Bone marrow (tissue), 2 donors: ENCODE data around the gene KPNA3.
"Not testable (repeated sequence)": the region's sequence is repeated elsewhere in the genome, so short reads cannot be mapped to it uniquely, and the experiment has no call there.

ENCODE experiments used
- DNase-seq, 2 donors: peaks; one replicate each; lab custom pipeline; 2025; lab: John Stamatoyannopoulos, UW

KPNA3 gene

GRCh38 chr13:49749848-49750247 lies 42.6 kb downstream of the KPNA3 start:
- no peak for DNase-seq

GRCh38 chr13:49746111-49746510 lies 46.4 kb downstream of the KPNA3 start:
- DNase-seq, result no peak

DNA sequence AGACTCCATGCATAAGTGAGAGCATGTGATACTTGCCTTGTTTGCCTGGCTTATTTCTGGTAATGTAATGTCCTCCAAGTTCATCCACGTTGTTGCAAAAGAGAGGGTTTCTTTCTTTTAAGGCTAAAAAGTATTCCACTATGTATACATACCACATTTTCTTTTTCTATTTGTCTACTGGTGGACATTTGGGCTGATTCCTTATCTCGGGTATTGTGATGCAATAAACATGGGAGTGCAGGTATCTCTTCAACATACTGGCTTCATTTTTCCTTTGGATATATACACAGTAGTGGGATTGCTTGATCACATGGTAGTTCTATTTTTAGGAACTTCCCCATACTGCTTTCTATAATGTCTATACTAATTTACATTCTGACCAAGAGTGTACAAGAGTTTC lies 51.6 kb downstream of the KPNA3 start:
- no peak for DNase-seq

DNA sequence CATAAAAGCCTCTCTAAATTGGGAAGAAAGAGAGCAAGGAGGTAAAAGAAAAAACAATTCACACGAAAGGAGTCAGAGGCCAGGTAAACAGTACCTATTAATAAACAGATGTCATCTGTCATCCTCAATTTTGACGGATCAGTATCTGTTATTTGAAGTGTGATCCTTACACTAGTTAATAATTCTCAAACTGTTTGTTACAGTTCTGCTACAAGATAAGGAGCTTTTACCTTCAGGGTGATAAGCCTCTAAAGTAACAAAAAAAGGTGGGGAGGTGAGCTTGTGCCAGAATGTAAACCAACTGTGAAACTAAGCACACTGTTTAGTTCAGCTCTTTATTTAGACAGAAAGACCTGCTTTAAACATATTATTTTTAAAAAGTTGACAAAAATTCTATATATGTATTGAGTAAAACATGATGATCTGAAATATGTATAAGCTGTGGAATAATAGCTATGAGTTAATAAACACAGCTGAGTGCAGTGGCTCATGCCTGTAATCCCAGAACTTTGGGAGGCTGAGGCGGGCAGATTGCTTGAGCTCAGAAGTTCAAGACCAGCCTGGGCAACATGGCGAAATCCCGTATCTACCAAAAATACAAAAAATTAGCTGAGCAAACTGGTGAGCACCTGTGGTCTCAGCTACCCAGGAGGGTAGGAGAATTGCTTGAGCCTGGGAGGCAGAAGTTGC lies 52.8 kb downstream of the KPNA3 start:
- DNase-seq, result no peak

DNA sequence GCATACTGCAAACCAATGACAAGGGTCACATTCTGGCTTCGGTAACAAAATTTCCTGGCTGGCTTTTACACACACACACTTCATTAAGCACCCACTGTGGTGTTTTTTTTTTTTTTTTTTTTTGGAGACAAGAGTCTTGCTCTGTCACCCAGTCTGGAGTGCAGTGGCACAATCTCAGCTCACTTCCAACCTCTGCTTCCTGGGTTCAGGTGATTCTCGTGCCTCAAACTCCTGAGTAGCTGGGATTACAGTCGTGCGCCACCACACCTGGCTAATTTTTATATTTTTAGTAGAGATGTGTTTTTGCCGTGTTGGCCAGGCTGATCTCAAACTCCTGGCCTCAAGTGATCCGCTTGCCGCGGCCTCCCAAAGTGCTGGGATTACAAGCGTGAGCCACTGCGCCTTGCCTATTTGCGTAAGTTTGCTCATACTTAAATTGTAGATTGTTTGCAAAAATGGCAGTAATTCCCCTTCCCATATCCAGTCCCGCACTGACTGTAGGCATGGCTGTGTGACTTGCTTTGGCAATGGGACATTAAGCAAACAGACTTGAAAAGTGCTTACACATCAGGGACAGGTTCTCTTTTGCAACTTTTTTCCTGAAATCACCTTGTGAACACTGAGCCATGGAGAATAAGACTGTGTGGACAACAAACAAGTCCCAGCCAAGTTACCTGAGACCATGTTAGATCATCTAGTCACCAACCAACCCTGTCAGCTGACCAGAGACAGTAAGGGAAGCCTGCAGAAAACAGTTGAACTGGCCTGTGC lies 59.1 kb downstream of the KPNA3 start:
- DNase-seq, result no peak

- DNase-seq, result no peak
These were observed 60.7 kb downstream of the KPNA3 start for GRCh38 chr13:49731766-49732165.

- DNase-seq, result no peak
These were observed 75.9 kb downstream of the KPNA3 start for GRCh38 chr13:49716615-49717014.

- DNase-seq, result no peak
These were observed 77.7 kb downstream of the KPNA3 start for GRCh38 chr13:49714757-49715156.

DNA sequence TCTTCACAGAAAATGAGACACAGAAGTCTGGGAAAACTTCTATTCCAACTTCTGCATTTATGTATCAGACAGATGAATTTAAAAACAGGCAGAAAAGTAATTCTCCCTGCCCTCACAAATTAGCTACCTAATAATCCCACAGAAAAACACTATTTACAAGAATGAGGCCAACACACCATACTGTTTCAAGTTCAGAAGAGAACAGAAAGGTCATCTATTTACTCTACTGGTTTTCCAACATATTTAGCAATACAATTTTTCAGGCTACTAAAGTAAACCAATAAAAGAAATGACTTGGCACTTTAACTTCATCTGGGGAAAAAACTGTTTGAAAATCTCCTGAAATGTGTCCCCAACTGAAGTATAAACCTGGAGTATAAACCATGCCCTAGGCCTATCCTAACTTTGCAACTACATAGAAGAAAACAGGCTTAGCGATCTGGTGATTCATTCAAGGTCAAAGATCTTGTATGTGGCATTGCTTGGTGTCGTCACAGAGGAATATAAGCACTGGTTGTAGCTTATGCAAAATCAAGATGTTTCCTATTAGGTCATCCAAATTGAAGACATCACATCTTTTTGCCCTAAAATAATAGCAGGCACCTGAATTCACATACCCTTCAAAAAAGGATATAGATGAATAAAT lies 81.1 kb downstream of the KPNA3 start:
- no peak for DNase-seq

DNA sequence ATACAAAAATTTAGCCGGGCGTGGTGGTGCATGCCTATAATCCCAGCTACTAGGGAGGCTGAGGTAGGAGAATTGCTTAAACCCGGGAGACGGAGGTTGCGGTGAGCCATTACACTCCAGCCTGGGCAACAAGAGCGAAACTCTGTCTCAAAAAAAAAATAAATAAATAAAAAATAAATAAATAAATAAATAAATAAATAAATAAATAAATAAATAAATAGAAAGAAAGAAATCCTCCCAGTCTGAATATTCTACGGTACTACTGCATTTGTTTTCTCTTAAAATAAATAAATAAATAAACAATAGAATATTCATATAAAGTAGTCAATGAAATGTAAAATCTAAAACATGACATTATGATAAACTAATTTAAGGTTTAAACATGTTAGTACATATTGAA lies 88.2 kb downstream of the KPNA3 start:
- DNase-seq, result not testable (repeated sequence)

GRCh38 chr13:49701491-49701890 lies 91.0 kb downstream of the KPNA3 start:
- no peak for DNase-seq

GRCh38 chr13:49697468-49697867 lies 95.0 kb downstream of the KPNA3 start:
- no peak for DNase-seq

- no peak for DNase-seq
These were observed 98.0 kb downstream of the KPNA3 start for GRCh38 chr13:49694446-49694845.

DNA sequence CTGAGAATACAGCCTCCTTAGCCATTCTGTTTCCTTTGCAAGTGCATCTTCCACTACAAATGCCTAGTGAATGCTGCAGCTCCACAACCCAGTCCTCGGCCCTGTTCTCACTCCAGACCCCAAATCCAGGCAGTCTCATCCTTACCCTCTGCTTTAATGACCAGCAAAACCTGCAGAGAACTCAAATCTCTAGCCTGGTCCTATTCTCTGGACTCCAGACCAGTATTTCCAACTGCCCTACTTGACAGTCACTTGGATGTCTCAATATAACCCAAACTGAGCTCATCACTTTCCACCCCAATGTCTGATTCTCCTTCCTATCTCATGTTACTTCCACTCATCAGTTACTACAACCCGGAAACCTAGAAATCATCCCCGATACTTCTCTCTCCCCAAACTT lies 98.6 kb downstream of the KPNA3 start:
- no peak for DNase-seq

GRCh38 chr13:49693191-49693733 lies 99.2 kb downstream of the KPNA3 start:
- DNase-seq, result peak in 1 of 2 donors; percentile 49

DNA sequence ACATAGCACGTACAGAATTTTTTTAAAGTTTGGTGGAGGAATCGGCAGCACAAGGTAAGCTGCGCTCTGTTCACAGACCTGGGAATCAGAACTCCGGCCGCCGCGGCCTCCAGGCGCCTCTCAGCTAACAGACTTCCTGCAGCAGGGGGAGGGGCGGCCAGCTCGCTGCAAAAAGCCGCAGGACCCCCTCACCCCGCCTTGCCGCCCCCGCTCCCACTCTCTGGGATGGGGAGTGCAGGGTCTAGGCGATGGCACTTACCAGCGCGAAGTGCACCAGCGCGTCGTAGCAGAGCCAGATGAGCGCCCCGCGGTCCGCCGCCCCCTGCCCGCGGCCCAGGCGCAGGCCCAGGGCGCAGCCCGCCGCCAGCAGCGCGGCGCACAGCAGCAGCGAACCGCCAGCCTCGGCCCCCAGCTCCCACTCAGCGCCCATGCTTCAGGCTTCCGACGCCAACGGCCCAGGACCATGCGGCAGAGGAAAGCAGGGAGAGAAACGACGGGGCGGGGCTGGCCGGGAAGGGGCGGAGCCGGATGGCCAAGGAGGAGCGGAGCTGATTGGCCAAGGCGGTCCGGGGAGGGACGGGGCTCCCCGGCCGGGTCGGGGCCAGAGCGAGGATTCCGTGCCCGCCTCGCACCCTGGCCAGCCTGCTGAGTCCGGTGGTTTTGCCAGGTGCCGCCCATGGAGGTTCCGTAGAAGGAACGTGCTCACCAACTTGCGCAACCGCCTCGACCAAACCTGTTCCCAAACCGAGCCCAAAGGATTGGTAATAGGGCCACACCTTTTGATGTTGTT lies 101.3 kb downstream of the KPNA3 start, which contains the start of gene EBPL:
EBPL (minus strand) TSS at position 492 of the 790 bp plus-strand sequence; CDS start at position 430, 62 bp downstream.
- DNase-seq, result peak; percentile 78 to 84

- no peak for DNase-seq
These were observed 102.1 kb downstream of the KPNA3 start for GRCh38 chr13:49690133-49690994.

- DNase-seq, result no peak
These were observed 109.0 kb downstream of the KPNA3 start for GRCh38 chr13:49683489-49683888.

DNA sequence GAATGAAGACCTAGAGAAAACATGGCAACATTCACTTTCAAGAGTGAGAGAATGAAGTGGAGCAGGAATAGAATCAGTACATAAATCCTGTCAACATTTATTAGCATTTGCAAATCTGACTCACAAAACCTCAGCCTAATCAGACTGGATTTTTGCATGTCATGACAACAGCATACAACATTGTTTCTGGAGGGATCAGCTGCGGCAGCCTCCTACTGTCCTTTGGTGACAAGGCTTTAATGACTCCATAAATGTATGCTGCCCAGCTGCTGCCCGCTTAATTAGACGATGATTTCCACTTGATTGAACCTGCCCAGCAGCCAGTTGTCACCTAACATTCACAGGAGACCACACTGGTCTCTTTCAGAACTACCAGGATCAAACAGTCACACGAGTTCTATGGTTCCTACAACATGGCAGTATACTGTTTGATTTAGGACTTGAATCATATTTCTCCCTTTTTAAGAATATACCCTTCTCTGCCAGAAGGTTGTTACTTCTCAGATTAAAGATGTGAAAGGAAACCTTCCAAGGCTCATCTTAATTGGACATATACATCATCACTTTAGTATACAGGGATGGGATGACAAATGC lies 110.5 kb downstream of the KPNA3 start:
- DNase-seq, result no peak

DNA sequence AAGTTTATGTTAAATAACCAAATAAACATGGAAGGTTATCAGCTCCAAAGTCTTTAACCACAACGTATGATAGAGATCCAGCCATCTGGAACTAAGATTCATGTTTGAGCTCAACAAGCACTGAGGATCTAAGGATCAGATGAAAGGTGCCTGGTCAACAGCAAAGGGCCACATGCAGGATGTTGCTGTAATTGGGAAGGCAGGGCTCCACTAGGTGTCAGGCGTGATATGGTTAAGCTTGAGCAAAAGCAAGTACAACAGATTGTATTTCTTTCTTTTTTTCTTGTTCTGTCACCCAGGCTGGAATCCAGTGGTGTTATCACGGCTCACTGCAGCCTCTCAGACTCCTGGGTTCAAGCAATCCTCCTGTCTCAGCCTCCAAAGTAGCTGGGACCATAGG lies 113.2 kb downstream of the KPNA3 start:
- DNase-seq, result no peak
